Liver (tissue), 9 donors: ENCODE data around the gene OLIG2. TPM values are rescaled to one million over a fixed set of nuclear protein-coding genes. Genes with fewer than 3 reads are reported as not detected.

Experiments
- DNase-seq: peaks from one replicate; pipeline ENCODE4 v3.0.0-alpha.2; 2017; ENCODE audit warnings: low spot score
- H3K27ac ChIP-seq, 2 donors: one replicate each; pipeline ENCODE4 v1.7.0; 2013; ENCODE audit warnings: inconsistent platforms in 2 of 2, low read length in 2 of 2, control low read depth in 1 of 2, low read depth in 1 of 2, mild to moderate bottlenecking in 1 of 2
- H3K27me3 ChIP-seq, 4 donors: one replicate each; pipeline versions ENCODE4 v1.6.1 to v1.7.0; 2013; ENCODE audit warnings: low read length in 3 of 4, inconsistent platforms in 1 of 4, mild to moderate bottlenecking in 1 of 4, moderate library complexity in 1 of 4; ENCODE audit not compliant: control insufficient read depth in 4 of 4, insufficient read depth in 4 of 4
- H3K36me3 ChIP-seq, 4 donors: one replicate each; pipeline versions ENCODE4 v1.6.1 to v1.7.0; 2013; ENCODE audit warnings: low read length in 3 of 4, mild to moderate bottlenecking in 3 of 4, low read depth in 1 of 4, moderate library complexity in 1 of 4; ENCODE audit not compliant: control insufficient read depth in 4 of 4, insufficient read depth in 3 of 4
- H3K4me1 ChIP-seq, 4 donors: one replicate each; pipeline versions ENCODE4 v1.6.1 to v1.7.0; 2013; ENCODE audit warnings: low read length in 3 of 4, mild to moderate bottlenecking in 3 of 4, moderate library complexity in 1 of 4; ENCODE audit not compliant: control insufficient read depth in 4 of 4, insufficient read depth in 4 of 4
- H3K4me3 ChIP-seq, 3 donors: one replicate each; pipeline versions ENCODE4 v1.6.1 to v1.7.0; 2013; ENCODE audit warnings: low read length in 3 of 3, control low read depth in 1 of 3, low read depth in 1 of 3, mild to moderate bottlenecking in 1 of 3
- H3K9ac ChIP-seq, 2 donors: one replicate each; pipeline ENCODE4 v1.7.0; 2013; ENCODE audit warnings: low read length in 2 of 2, mild to moderate bottlenecking in 2 of 2, moderate library complexity in 2 of 2, control low read depth in 1 of 2, low read depth in 1 of 2
- H3K9me3 ChIP-seq, 4 donors: one replicate each; pipeline versions ENCODE4 v1.6.1 to v1.7.0; 2013; ENCODE audit warnings: low read length in 3 of 4; ENCODE audit not compliant: control insufficient read depth in 4 of 4
- EGR1 ChIP-seq, 2 donors: IDR thresholded peaks; 2 replicates each; pipeline ENCODE4 v1.6.1; 2016 to 2018; ENCODE audit warnings: antibody characterized with exemption in 2 of 2, low read depth in 2 of 2
- FOXA1 ChIP-seq: IDR thresholded peaks from 2 replicates; pipeline ENCODE4 v1.6.1; 2016; ENCODE audit warnings: antibody characterized with exemption
- FOXA2 ChIP-seq: IDR thresholded peaks from 2 replicates; pipeline ENCODE4 v1.6.1; 2016; ENCODE audit warnings: antibody characterized with exemption
- GABPA ChIP-seq, 2 donors: IDR thresholded peaks in 1 of 2; conservative IDR thresholded peaks in 1 of 2; 2 replicates each; pipeline ENCODE4 v1.6.1; 2016; ENCODE audit warnings: antibody characterized with exemption in 2 of 2, mild to moderate bottlenecking in 1 of 2, moderate library complexity in 1 of 2
- HNF4A ChIP-seq, 2 donors: conservative IDR thresholded peaks; 2 replicates each; pipeline ENCODE4 v1.6.1; 2016; ENCODE audit warnings: antibody characterized with exemption in 2 of 2, mild to moderate bottlenecking in 2 of 2
- HNF4G ChIP-seq: IDR thresholded peaks from 2 replicates; pipeline ENCODE4 v1.6.1; 2016; ENCODE audit warnings: antibody characterized with exemption
- JUND ChIP-seq, 2 donors: IDR thresholded peaks; 2 replicates each; pipeline ENCODE4 v1.6.1; 2016; ENCODE audit warnings: antibody characterized with exemption in 2 of 2
- NR2F2 ChIP-seq: IDR thresholded peaks from 2 replicates; pipeline ENCODE4 v1.6.1; 2016; ENCODE audit warnings: antibody characterized with exemption
- RAD21 ChIP-seq, 2 donors: IDR thresholded peaks; 2 replicates each; pipeline ENCODE4 v1.6.1; 2016; ENCODE audit warnings: antibody characterized with exemption in 2 of 2, mild to moderate bottlenecking in 2 of 2
- RXRA ChIP-seq, 2 donors: IDR thresholded peaks; 2 replicates each; pipeline ENCODE4 v1.6.1; 2017 to 2018; ENCODE audit warnings: antibody characterized with exemption in 2 of 2, mild to moderate bottlenecking in 1 of 2
- SP1 ChIP-seq: IDR thresholded peaks from 2 replicates; pipeline ENCODE4 v1.6.1; 2018; ENCODE audit warnings: antibody characterized with exemption, mild to moderate bottlenecking
- TAF1 ChIP-seq: conservative IDR thresholded peaks from 2 replicates; pipeline ENCODE4 v1.6.1; 2016; ENCODE audit warnings: antibody characterized with exemption, mild to moderate bottlenecking
- YY1 ChIP-seq: IDR thresholded peaks from 2 replicates; pipeline ENCODE4 v1.6.1; 2016; ENCODE audit warnings: antibody characterized with exemption, mild to moderate bottlenecking
- WGBS: extraction: QIAGEN DNeasy Blood & Tissue Kit; methylation state at CpG from one replicate; pipeline ENCODE4 v1.1.7; 2013; 5-methylcytosine and 5-hydroxymethylcytosine counted together
- polyA plus RNA-seq, 2 donors: library from polyadenylated mRNA; stranded (reverse) in 1 of 2; unstranded in 1 of 2; fragments of 200-250 nt in 1 of 2; fragments of >200 nt in 1 of 2; fragmentation: Nextera tagmentation in 1 of 2; extraction: Ambion mirVana in 1 of 2; gene quantifications; one replicate each; pipeline versions ENCODE4 v1.2.1 to v1.2.3, GENCODE V29; 2013 to 2015
- total RNA-seq, 2 donors: library from RNA; depleted of rRNA; stranded (reverse); fragments of >200 nt; gene quantifications; one replicate each; pipeline ENCODE4 v1.2.3, GENCODE V29; 2014
- TF ChIP-seq, protein P1 (sequence below): IDR thresholded peaks from 2 replicates; pipeline ENCODE4 v1.6.1; 2016; ENCODE audit warnings: antibody characterized with exemption
- TF ChIP-seq, protein P2 (sequence below): IDR thresholded peaks from 2 replicates; pipeline ENCODE4 v1.6.1; 2016; ENCODE audit warnings: antibody characterized with exemption, mild to moderate bottlenecking
- TF ChIP-seq, protein P3 (sequence below): IDR thresholded peaks from 2 replicates; pipeline ENCODE4 v1.6.1; 2016; ENCODE audit warnings: antibody characterized with exemption
- TF ChIP-seq, protein P4 (sequence below): fragments of 150-350 bp; IDR thresholded peaks from 2 replicates; pipeline ENCODE4 v1.5.1; 2017; ENCODE audit warnings: improper control_type of control experiment, low read depth, low read length; ENCODE audit not compliant: missing input control
- TF ChIP-seq, protein P5 (sequence below): IDR thresholded peaks from 2 replicates; pipeline ENCODE4 v1.6.1; 2016; ENCODE audit warnings: antibody characterized with exemption
- donor health status: healthy.
- donor health status: healthy.
- donor health status: healthy.
- donor health status: healthy.
- donor health status: healthy.

OLIG2 gene
- total and polyA plus RNA-seq, 4 donors = not detected

DNA sequence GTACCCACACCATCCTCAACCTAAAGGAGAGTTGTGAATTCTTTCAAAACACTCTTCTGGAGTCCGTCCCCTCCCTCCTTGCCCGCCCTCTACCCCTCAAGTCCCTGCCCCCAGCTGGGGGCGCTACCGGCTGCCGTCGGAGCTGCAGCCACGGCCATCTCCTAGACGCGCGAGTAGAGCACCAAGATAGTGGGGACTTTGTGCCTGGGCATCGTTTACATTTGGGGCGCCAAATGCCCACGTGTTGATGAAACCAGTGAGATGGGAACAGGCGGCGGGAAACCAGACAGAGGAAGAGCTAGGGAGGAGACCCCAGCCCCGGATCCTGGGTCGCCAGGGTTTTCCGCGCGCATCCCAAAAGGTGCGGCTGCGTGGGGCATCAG is 638 bp upstream of the OLIG2 start:
- 7% methylated on average over 22 of the region's 22 CpGs for WGBS
- peaks cover 4 to 37% (median 16%) of the 10 kb centered on the region in 4 donors for H3K4me1 ChIP-seq
- no peak for DNase-seq
- H3K9ac ChIP-seq = no peak overlapping the region
- peaks cover 12 to 38% (median 26%) of the 10 kb centered on the region in 4 donors for H3K27me3 ChIP-seq
- no peaks in the 10 kb centered on the region for H3K36me3 ChIP-seq
- peaks cover 0 to 2% (median 0%) of the 10 kb centered on the region in 4 donors for H3K9me3 ChIP-seq
- no peak overlapping the region for H3K4me3 ChIP-seq
- H3K27ac ChIP-seq = no peak overlapping the region
- TF ChIP-seq GABPA (IDR thresholded peaks at IDR 0.05 in 1 of 2, conservative IDR thresholded peaks at IDR 0.05 in 1 of 2) (no peak), FOXA2 (no peak), FOXA1 (no peak), TAF1 (no peak), EGR1 (IDR thresholded peaks at IDR 0.05; ENCODE audit: low read depth in 2 of 2) (no peak), HNF4A (conservative IDR thresholded peaks at IDR 0.05) (no peak), SP1 (no peak), HNF4G (no peak), NR2F2 (no peak), RXRA (IDR thresholded peaks at IDR 0.05) (no peak), RAD21 (IDR thresholded peaks at IDR 0.05) (no peak), YY1 (no peak), JUND (IDR thresholded peaks at IDR 0.05) (no peak)
- TF ChIP-seq, protein P1, sequence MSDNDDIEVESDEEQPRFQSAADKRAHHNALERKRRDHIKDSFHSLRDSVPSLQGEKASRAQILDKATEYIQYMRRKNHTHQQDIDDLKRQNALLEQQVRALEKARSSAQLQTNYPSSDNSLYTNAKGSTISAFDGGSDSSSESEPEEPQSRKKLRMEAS = no peak
- TF ChIP-seq, protein P2, sequence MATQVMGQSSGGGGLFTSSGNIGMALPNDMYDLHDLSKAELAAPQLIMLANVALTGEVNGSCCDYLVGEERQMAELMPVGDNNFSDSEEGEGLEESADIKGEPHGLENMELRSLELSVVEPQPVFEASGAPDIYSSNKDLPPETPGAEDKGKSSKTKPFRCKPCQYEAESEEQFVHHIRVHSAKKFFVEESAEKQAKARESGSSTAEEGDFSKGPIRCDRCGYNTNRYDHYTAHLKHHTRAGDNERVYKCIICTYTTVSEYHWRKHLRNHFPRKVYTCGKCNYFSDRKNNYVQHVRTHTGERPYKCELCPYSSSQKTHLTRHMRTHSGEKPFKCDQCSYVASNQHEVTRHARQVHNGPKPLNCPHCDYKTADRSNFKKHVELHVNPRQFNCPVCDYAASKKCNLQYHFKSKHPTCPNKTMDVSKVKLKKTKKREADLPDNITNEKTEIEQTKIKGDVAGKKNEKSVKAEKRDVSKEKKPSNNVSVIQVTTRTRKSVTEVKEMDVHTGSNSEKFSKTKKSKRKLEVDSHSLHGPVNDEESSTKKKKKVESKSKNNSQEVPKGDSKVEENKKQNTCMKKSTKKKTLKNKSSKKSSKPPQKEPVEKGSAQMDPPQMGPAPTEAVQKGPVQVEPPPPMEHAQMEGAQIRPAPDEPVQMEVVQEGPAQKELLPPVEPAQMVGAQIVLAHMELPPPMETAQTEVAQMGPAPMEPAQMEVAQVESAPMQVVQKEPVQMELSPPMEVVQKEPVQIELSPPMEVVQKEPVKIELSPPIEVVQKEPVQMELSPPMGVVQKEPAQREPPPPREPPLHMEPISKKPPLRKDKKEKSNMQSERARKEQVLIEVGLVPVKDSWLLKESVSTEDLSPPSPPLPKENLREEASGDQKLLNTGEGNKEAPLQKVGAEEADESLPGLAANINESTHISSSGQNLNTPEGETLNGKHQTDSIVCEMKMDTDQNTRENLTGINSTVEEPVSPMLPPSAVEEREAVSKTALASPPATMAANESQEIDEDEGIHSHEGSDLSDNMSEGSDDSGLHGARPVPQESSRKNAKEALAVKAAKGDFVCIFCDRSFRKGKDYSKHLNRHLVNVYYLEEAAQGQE = no peak
- TF ChIP-seq, protein P3, sequence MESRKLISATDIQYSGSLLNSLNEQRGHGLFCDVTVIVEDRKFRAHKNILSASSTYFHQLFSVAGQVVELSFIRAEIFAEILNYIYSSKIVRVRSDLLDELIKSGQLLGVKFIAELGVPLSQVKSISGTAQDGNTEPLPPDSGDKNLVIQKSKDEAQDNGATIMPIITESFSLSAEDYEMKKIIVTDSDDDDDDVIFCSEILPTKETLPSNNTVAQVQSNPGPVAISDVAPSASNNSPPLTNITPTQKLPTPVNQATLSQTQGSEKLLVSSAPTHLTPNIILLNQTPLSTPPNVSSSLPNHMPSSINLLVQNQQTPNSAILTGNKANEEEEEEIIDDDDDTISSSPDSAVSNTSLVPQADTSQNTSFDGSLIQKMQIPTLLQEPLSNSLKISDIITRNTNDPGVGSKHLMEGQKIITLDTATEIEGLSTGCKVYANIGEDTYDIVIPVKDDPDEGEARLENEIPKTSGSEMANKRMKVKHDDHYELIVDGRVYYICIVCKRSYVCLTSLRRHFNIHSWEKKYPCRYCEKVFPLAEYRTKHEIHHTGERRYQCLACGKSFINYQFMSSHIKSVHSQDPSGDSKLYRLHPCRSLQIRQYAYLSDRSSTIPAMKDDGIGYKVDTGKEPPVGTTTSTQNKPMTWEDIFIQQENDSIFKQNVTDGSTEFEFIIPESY = no peak
- TF ChIP-seq, protein P4, sequence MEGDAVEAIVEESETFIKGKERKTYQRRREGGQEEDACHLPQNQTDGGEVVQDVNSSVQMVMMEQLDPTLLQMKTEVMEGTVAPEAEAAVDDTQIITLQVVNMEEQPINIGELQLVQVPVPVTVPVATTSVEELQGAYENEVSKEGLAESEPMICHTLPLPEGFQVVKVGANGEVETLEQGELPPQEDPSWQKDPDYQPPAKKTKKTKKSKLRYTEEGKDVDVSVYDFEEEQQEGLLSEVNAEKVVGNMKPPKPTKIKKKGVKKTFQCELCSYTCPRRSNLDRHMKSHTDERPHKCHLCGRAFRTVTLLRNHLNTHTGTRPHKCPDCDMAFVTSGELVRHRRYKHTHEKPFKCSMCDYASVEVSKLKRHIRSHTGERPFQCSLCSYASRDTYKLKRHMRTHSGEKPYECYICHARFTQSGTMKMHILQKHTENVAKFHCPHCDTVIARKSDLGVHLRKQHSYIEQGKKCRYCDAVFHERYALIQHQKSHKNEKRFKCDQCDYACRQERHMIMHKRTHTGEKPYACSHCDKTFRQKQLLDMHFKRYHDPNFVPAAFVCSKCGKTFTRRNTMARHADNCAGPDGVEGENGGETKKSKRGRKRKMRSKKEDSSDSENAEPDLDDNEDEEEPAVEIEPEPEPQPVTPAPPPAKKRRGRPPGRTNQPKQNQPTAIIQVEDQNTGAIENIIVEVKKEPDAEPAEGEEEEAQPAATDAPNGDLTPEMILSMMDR = no peak
- TF ChIP-seq, protein P5, sequence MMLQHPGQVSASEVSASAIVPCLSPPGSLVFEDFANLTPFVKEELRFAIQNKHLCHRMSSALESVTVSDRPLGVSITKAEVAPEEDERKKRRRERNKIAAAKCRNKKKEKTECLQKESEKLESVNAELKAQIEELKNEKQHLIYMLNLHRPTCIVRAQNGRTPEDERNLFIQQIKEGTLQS = no peak
